Measurements from ENCODE around the gene RPL41. TPM values are rescaled to one million over a fixed set of nuclear protein-coding genes. Genes with fewer than 3 reads are reported as not detected.

The RPL41 gene
- total and polyA plus RNA-seq, 9 of the 15 experiments (the other 6 are each of a cell fraction or from before 2014, with no cell fraction given) = 3,403 to 11,276 (median 5,604) TPM

DNA sequence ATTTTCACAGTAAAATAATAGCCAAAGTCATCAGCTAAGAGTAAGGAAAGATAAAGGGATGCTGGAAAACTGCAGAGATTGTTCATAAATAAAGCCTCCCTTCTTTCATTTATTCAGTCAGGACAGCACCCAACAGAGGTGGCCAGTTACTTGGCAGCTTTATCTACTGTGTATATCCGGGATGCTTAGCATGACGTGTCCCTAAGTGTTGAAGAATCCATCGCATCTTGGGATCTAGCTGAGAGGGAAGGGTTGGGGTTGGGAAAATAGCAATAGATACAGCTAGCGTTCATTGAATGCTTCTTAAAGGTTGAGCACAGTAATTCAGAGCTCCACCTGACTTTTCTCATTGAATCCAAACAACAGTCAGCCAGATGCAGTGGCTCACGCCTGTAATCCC lies 42.0 kb upstream of the RPL41 start:
- no peak overlapping the region for H3K27ac ChIP-seq (ENCODE audit: extremely low read depth, low read depth, low read length)
- H3K9me3 ChIP-seq (replicated peaks; ENCODE audit: control insufficient read depth, insufficient read depth, low read depth, low read length) = no peaks in the 10 kb centered on the region
- ChIA-PET POLR2A (interaction anchor here (0.6 to 1.7 kb wide), 5 partner anchors 9 to 38 kb away, joined by 3 read pairs; partner anchors contain the start of gene PA2G4), CTCF (ENCODE audit: low intra/inter-chr PET ratio) (no interaction called here)
- FAIRE-seq (no peak), DNase-seq (ENCODE audit: extremely low read depth in 1 of 4, low spot score in 3 of 4) (peak in 2 of 4 experiments; percentile 2 to 3), ATAC-seq (no peak)
- H3K4me3 ChIP-seq = no peak overlapping the region
- H3K9ac ChIP-seq (ENCODE audit: insufficient read depth in 1 of 2, low read depth in 2 of 2, low read length in 2 of 2) = no peak overlapping the region
- H3K9me1 ChIP-seq (ENCODE audit: control insufficient read depth, insufficient read depth, low read length) = no peaks in the 10 kb centered on the region
- BruUV-seq (replicated peaks) = no TSS peak
- TF ChIP-seq CTBP1 (IDR thresholded peaks at IDR 0.05; ENCODE audit: borderline replicate concordance) (peak; percentile 23; the same call in 1 of the 2 replicates), HNRNPLL (IDR thresholded peaks at IDR 0.05; ENCODE audit: low read depth, low read length, poor library complexity, severe bottlenecking) (no peak), FOXA3 (CRISPR knock-in tag; conservative IDR thresholded peaks at IDR 0.05 in 1 of 2, IDR thresholded peaks at IDR 0.05 in 1 of 2) (no peak), PCBP2 (IDR thresholded peaks at IDR 0.05; ENCODE audit: low read depth, low read length, poor library complexity, severe bottlenecking) (no peak)
- TF ChIP-seq, protein P1, sequence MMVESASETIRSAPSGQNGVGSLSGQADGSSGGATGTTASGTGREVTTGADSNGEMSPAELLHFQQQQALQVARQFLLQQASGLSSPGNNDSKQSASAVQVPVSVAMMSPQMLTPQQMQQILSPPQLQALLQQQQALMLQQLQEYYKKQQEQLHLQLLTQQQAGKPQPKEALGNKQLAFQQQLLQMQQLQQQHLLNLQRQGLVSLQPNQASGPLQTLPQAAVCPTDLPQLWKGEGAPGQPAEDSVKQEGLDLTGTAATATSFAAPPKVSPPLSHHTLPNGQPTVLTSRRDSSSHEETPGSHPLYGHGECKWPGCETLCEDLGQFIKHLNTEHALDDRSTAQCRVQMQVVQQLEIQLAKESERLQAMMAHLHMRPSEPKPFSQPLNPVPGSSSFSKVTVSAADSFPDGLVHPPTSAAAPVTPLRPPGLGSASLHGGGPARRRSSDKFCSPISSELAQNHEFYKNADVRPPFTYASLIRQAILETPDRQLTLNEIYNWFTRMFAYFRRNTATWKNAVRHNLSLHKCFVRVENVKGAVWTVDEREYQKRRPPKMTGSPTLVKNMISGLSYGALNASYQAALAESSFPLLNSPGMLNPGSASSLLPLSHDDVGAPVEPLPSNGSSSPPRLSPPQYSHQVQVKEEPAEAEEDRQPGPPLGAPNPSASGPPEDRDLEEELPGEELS (CRISPR knock-in tag; IDR thresholded peaks at IDR 0.05; ENCODE audit: borderline replicate concordance) = no peak
- TF ChIP-seq, protein P2, sequence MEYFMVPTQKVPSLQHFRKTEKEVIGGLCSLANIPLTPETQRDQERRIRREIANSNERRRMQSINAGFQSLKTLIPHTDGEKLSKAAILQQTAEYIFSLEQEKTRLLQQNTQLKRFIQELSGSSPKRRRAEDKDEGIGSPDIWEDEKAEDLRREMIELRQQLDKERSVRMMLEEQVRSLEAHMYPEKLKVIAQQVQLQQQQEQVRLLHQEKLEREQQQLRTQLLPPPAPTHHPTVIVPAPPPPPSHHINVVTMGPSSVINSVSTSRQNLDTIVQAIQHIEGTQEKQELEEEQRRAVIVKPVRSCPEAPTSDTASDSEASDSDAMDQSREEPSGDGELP (CRISPR knock-in tag; IDR thresholded peaks at IDR 0.05; ENCODE audit: borderline replicate concordance) = no peak
- TF ChIP-seq, protein P3, sequence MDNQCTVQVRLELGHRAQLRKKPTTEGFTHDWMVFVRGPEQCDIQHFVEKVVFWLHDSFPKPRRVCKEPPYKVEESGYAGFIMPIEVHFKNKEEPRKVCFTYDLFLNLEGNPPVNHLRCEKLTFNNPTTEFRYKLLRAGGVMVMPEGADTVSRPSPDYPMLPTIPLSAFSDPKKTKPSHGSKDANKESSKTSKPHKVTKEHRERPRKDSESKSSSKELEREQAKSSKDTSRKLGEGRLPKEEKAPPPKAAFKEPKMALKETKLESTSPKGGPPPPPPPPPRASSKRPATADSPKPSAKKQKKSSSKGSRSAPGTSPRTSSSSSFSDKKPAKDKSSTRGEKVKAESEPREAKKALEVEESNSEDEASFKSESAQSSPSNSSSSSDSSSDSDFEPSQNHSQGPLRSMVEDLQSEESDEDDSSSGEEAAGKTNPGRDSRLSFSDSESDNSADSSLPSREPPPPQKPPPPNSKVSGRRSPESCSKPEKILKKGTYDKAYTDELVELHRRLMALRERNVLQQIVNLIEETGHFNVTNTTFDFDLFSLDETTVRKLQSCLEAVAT (IDR thresholded peaks at IDR 0.05) = no peak
- H4K20me1 ChIP-seq (replicated peaks; ENCODE audit: control insufficient read depth, insufficient read depth, low read length) = no peaks in the 10 kb centered on the region
- H3K36me3 ChIP-seq (ENCODE audit: control insufficient read depth, insufficient read depth, low read length) = no peaks in the 10 kb centered on the region
- H3K4me1 ChIP-seq (replicated peaks in 1 of 2; ENCODE audit: control insufficient read depth in 2 of 2, insufficient read depth in 2 of 2, low read length in 2 of 2) = peaks cover 0 to 7% of the 10 kb centered on the region in 2 experiments; a peak in 3 of 5 replicates
- WGBS (ENCODE audit: insufficient coverage, low coverage, missing lambda C conversion rate) = 38% methylated on average over 5 of the region's 5 CpGs
- H3K27me3 ChIP-seq (ENCODE audit: control insufficient read depth in 2 of 2, insufficient read depth in 2 of 2, low read length in 2 of 2) = no peaks in the 10 kb centered on the region
- no peaks in the 10 kb centered on the region for H3K79me2 ChIP-seq (ENCODE audit: control insufficient read depth, insufficient read depth, low read length)
- no peak overlapping the region; the same call in 1 of the 2 replicates for H2AFZ ChIP-seq (ENCODE audit: low read depth, low read length)
- H3K4me2 ChIP-seq (ENCODE audit: insufficient read depth, low read length) = no peak overlapping the region
- intact Hi-C loops (cut with micrococcal nuclease) (no loop called here), in situ Hi-C loops (cut with MboI) (no loop called here)

All from K562 (cell line).